B cell (primary cell): Measurements from ENCODE around the gene POMT1. TPM values are rescaled to one million over a fixed set of nuclear protein-coding genes. Genes with fewer than 3 reads are reported as not detected.
A peak's percentile ranks its signal among the peaks of the same experiment; 100 is the strongest.
"Not testable (repeated sequence)": the region's sequence is repeated elsewhere in the genome, so short reads cannot be mapped to it uniquely, and the experiment has no call there.

ENCODE experiments used
- ATAC-seq: fragments of 200-7000 bp; cut with Tn5 transposase; one replicate; pipeline ENCODE4 v1.10.0; 2021; ENCODE audit warnings: low read depth, mild to moderate bottlenecking, moderate number of reproducible peaks, moderate library complexity
- CTCF ChIA-PET: fragments of 350-600 bp; sonication (Branson Sonifier 250); formaldehyde crosslinking; loops from one replicate; lab custom pipeline; 2021; ENCODE audit warnings: antibody characterized with exemption, inconsistent platforms; lab: Charles Lee
- POLR2A ChIA-PET: fragments of 350-600 bp; sonication (Branson Sonifier 250); formaldehyde crosslinking; loops from one replicate; lab custom pipeline; 2021; ENCODE audit warnings: antibody characterized with exemption; lab: Charles Lee
- DNase-seq: peaks from one replicate; pipeline ENCODE4 v3.0.0; 2013
- H2AFZ ChIP-seq: 2 replicates; pipeline ENCODE4 v1.6.1; 2012; ENCODE audit warnings: mild to moderate bottlenecking, low read depth, low read length; ENCODE audit not compliant: insufficient read depth, poor library complexity, severe bottlenecking
- H3K27ac ChIP-seq, 2 donors: 1 replicate in 1 of 2; 2 replicates in 1 of 2; pipeline ENCODE4 v1.5.1; 2012 to 2013; ENCODE audit warnings: low read length in 2 of 2, mild to moderate bottlenecking in 2 of 2, moderate library complexity in 1 of 2
- H3K27me3 ChIP-seq, 4 experiments: fragments of 200-600 bp in 1 of 4; sonication (generic) in 1 of 4; replicated peaks in 1 of 4; 1 replicate in 2 of 4; 2 replicates in 2 of 4; pipeline versions ENCODE4 v1.6.1 to v1.7.0; 2013 to 2016; ENCODE audit warnings: low read length in 3 of 4, mild to moderate bottlenecking in 2 of 4, mixed read lengths in 1 of 4, moderate library complexity in 1 of 4; ENCODE audit not compliant: insufficient read depth in 4 of 4, control insufficient read depth in 3 of 4; ENCODE audit errors: control extremely low read depth in 1 of 4
- H3K36me3 ChIP-seq, 2 experiments: replicated peaks in 1 of 2; 1 replicate in 1 of 2; 2 replicates in 1 of 2; pipeline versions ENCODE4 v1.6.1 to v1.7.1; 2013; ENCODE audit warnings: low read length in 1 of 2; ENCODE audit not compliant: insufficient read depth in 2 of 2, control insufficient read depth in 1 of 2; ENCODE audit errors: control extremely low read depth in 1 of 2, extremely low read depth in 1 of 2
- H3K4me1 ChIP-seq, 2 donors: fragments of 200-600 bp in 1 of 2; sonication (generic) in 1 of 2; 1 replicate in 1 of 2; 2 replicates in 1 of 2; pipeline versions ENCODE4 v1.5.1 to v1.6.1; 2013 to 2017; ENCODE audit warnings: low read length in 2 of 2; ENCODE audit not compliant: control insufficient read depth in 2 of 2, insufficient read depth in 2 of 2
- H3K4me2 ChIP-seq: replicated peaks from 2 replicates; pipeline ENCODE3; 2012; ENCODE audit warnings: mild to moderate bottlenecking, low read depth, low read length; ENCODE audit not compliant: poor library complexity, severe bottlenecking
- H3K4me3 ChIP-seq, 5 experiments: fragments of 200-600 bp in 1 of 5; sonication (generic) in 1 of 5; 1 replicate in 3 of 5; 2 replicates in 2 of 5; pipeline versions ENCODE4 v1.5.1 to v1.7.0; 2011 to 2016; ENCODE audit warnings: low read length in 4 of 5, mild to moderate bottlenecking in 4 of 5, low read depth in 2 of 5, control low read depth in 1 of 5, moderate library complexity in 1 of 5; ENCODE audit not compliant: insufficient read depth in 1 of 5; ENCODE audit errors: control extremely low read depth in 1 of 5, extremely low read depth in 1 of 5
- H3K79me2 ChIP-seq: fragments of 200-600 bp; sonication (generic); one replicate; pipeline ENCODE4 v1.6.0; 2016; ENCODE audit warnings: low read length; ENCODE audit not compliant: control insufficient read depth, insufficient read depth
- H3K9ac ChIP-seq: fragments of 200-600 bp; sonication (generic); 2 replicates; pipeline ENCODE4 v1.6.1; 2017; ENCODE audit warnings: mild to moderate bottlenecking, low read length, moderate library complexity
- H3K9me3 ChIP-seq, 3 donors: one replicate each; pipeline versions ENCODE4 v1.6.1 to v1.7.1; 2013; ENCODE audit warnings: low read length in 2 of 3; ENCODE audit not compliant: control insufficient read depth in 2 of 3, insufficient read depth in 1 of 3; ENCODE audit errors: control extremely low read depth in 1 of 3
- H4K20me1 ChIP-seq: 2 replicates; pipeline ENCODE4 v1.6.0; 2012; ENCODE audit warnings: mild to moderate bottlenecking, low read length; ENCODE audit not compliant: insufficient read depth, control insufficient read depth, poor library complexity, severe bottlenecking
- H3K27ac Mint-ChIP-seq: one replicate; pipeline ENCODE4 v1.8.0; 2021; ENCODE audit warnings: mixed read lengths
- H3K27me3 Mint-ChIP-seq: one replicate; pipeline ENCODE4 v1.8.0; 2021; ENCODE audit warnings: mixed read lengths
- H3K4me1 Mint-ChIP-seq: one replicate; pipeline ENCODE4 v1.8.0; 2021; ENCODE audit warnings: mixed read lengths
- H3K4me3 Mint-ChIP-seq: one replicate; pipeline ENCODE4 v1.8.0; 2021; ENCODE audit warnings: mixed read lengths
- H3K9me3 Mint-ChIP-seq: one replicate; pipeline ENCODE4 v1.8.0; 2022; ENCODE audit warnings: mixed read lengths; ENCODE audit not compliant: insufficient read depth
- CTCF ChIP-seq: fragments of 200-600 bp; IDR thresholded peaks from one replicate; pipeline ENCODE4 v1.8.0; 2022; ENCODE audit warnings: antibody characterized with exemption, mild to moderate bottlenecking
- EZH2 ChIP-seq: IDR thresholded peaks from 2 replicates; pipeline ENCODE4 v1.6.1; 2012; ENCODE audit warnings: borderline replicate concordance, low read depth, mild to moderate bottlenecking, moderate library complexity, low read length; ENCODE audit not compliant: insufficient read depth, poor library complexity, severe bottlenecking
- WGBS: methylation state at CpG from one replicate; pipeline ENCODE4 v1.1.5; 2013; ENCODE audit warnings: missing lambda C conversion rate; ENCODE audit not compliant: insufficient coverage; 5-methylcytosine and 5-hydroxymethylcytosine counted together
- intact Hi-C: fragments of 100-400 bp; cut with micrococcal nuclease; formaldehyde crosslinking; loops from one replicate; pipeline ENCODE4 v1.10.0; 2022
- polyA plus RNA-seq: library from polyadenylated mRNA; depleted of rRNA; stranded (reverse); fragments of >200 nt; gene quantifications from 2 replicates; pipeline ENCODE4 v1.2.3, GENCODE V29; 2012
- total RNA-seq, 2 donors: library from RNA; stranded (reverse); fragments of 120-200 nt in 1 of 2; gene quantifications; 1 replicate in 1 of 2; 2 replicates in 1 of 2; pipeline versions ENCODE4 v1.2.3 to v1.2.4, GENCODE V29; 2013 to 2022

POMT1 gene
- total and polyA plus RNA-seq, 2 donors (not counting 1 experiment from before 2014, with no cell fraction given) = 41.9 to 42.0 TPM

- Mint-ChIP-seq H3K4me1 (peaks cover 5% of the 10 kb centered on the region), H3K9me3 (no peaks in the 10 kb centered on the region), H3K27me3 (no peaks in the 10 kb centered on the region), H3K27ac (no peak overlapping the region), H3K4me3 (no peak overlapping the region)
- no peaks in the 10 kb centered on the region for H3K27me3 ChIP-seq
- H3K9me3 ChIP-seq = peaks cover 0 to 21% (median 9%) of the 10 kb centered on the region in 3 donors
- H3K4me1 ChIP-seq = peaks cover 0 to 18% of the 10 kb centered on the region in 2 donors
- H3K4me2 ChIP-seq = no peak overlapping the region
- ChIA-PET POLR2A (no interaction called here), CTCF (no interaction called here)
- H3K36me3 ChIP-seq = peaks cover 0 to 58% of the 10 kb centered on the region in 2 experiments
- no peak for TF ChIP-seq CTCF
- TF ChIP-seq EZH2 = no peak
- H2AFZ ChIP-seq = no peak overlapping the region
- no peak overlapping the region for H3K9ac ChIP-seq
- DNase-seq (no peak), ATAC-seq (no peak)
- H3K4me3 ChIP-seq = no peak overlapping the region
- no peak overlapping the region for H3K27ac ChIP-seq
- H3K79me2 ChIP-seq = no peaks in the 10 kb centered on the region
- 42% methylated on average over 15 of the region's 15 CpGs for WGBS
- intact Hi-C loops = no loop called here
- no peaks in the 10 kb centered on the region for H4K20me1 ChIP-seq
These were observed 10.5 kb downstream of the POMT1 start for GRCh38 chr9:131513177-131513576.

DNA sequence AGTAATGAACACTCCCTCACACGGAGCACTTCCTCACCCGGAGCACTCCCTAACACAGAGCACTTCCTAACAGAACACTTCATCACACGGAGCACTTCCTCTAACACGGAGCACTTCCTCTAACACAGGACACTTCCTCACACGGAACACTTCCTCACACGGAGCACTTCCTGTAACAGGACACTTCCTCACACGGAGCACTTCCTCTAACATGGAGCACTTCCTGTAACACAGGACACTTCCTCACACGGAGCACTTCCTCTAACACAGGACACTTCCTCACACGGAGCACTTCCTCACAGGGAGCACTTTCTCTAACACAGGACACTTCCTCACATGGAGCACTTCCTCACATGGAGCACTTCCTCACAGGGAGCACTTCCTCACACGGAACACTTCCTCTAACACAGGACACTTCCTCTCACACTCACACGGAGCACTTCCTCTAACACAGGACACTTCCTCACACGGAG, 12.9 kb downstream of the POMT1 start:
- H4K20me1 ChIP-seq, ATAC-seq, CTCF ChIA-PET, H3K9me3 Mint-ChIP-seq, H3K27ac Mint-ChIP-seq, H3K4me1 Mint-ChIP-seq, H3K4me2 ChIP-seq, H3K9ac ChIP-seq, H3K27me3 Mint-ChIP-seq, intact Hi-C loops, H3K4me3 Mint-ChIP-seq, H3K27me3 ChIP-seq, H2AFZ ChIP-seq, H3K79me2 ChIP-seq, H3K4me3 ChIP-seq, DNase-seq, POLR2A ChIA-PET: not testable (repeated sequence)
- WGBS = 47% methylated on average over 10 of the region's 12 CpGs
- Histone ChIP-seq H3K36me3 (peaks cover 0 to 70% of the 10 kb centered on the region in 2 experiments), H3K4me1 (peaks cover 0 to 18% of the 10 kb centered on the region in 2 donors), H3K9me3 (peaks cover 0 to 21% (median 9%) of the 10 kb centered on the region in 3 donors), H3K27ac (peak overlapping the region; percentile 56 to 63)
